Hematopoietic multipotent progenitor cell treated with erythropoietin and hydrocortisone succinate and interleukin-3 and kit ligand, for 17 days (in vitro differentiated cells): ENCODE measurements around the gene NKX1-1.
"Not testable (repeated sequence)": the region's sequence is repeated elsewhere in the genome, so short reads cannot be mapped to it uniquely, and the experiment has no call there.

Experiments
- DNase-seq: peaks from one replicate; pipeline ENCODE4 v3.0.0-alpha.2; 2015; ENCODE audit warnings: low spot score

The NKX1-1 gene

DNA sequence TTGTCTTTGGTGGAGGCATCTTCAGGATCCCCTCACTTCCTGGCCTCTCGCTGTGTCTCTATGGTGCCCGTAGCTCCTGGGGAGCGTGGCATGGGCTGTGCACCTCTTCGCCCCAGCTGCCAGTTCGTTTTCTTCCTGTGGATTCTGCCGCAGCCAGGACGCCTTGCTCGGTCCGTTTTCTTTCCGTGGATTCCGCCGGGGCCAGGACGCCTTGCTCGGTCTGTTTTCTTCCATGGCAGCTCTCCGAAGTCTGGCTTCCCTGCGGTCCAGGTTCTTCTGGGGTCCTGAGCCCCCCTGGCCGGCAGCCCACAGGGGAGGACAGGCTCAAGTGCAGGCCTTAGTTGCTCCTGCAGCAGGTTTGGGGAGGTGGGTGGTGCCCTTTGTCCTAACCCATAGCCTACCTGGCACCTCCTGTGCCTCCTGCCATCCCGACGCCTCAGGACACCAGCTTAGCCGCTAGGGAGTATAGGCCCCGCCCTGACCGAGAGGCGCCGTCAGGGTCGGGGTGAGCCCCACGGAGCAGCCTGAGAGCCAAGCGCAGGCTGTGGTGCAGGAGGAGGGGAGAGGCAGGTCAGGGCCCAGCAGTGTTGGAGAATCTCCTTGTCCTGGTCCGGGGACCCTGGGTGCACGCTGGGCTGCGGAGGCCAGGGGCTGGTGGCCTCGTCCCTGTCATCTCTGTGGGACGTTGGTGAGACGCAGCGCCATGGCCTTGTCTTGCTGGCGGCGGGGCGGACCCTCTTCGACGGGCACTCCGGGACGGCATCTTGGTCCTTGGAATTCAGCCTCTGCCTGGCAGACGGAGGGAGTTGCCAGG, 32.1 kb downstream of the NKX1-1 start:
- DNase-seq: no peak

DNA sequence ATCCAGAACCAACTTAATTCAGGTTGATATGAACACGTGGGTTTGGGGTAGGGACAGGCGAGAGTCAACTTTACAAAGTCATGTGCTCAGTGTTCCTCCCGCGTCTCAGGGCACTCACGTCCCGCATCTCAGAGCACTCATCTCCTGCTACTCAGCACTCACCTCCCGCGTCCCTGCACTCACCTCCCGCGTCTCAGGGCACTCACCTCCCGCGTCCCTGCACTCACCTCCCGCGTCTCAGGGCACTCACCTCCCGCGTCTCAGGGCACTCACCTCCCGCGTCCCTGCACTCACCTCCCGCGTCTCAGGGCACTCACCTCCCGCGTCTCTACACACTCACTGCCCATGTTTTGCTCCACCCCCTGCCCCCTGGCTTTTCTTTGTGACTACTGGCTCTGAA, 33.7 kb downstream of the NKX1-1 start:
- DNase-seq: not testable (repeated sequence)

DNA sequence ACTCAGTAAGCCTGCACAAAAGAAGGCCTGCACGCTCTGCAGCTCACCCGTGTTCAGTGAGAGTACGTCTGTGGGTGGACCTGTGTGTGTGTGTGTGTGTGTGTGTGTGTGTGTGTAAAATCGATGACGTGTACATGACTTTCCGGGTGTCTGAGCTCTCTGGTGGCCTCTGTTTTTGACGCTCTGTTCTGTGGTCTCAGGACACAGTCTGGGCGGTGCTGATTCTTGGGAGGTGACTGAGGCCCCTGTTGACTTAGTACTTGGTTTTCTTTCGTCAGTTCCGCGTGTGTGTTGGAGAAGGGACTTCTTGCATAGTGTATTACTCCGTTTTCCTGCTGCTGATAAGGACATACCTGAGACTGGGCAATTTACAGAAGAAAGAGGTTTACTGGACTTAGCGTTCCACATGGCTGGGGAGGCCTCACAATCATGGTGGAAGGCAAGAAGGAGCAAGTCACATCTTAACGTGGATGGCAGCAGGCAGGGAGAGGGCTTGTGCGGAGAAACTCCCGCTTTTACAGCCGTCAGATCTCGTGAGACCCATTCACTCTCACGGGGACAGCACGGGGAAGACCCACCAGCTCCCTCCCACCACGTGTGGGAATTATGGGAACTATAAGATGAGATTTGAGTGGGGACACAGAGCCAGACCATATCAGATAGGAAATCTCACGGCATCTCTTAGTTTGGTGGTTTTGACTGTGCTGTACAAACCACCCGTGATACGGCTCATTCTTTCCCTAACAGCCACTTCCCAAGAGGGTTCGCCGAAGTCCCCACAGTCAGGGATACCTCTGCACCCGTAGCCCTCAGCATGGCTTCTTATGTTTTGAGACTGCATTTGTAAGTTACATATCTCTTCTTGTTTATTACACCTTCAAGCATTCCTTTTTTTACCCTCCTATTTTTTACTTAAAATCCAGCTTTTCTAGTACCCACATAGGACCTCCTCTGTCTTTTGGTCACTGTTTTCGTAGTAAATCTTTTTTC, 34.8 kb downstream of the NKX1-1 start:
- DNase-seq: no peak

DNA sequence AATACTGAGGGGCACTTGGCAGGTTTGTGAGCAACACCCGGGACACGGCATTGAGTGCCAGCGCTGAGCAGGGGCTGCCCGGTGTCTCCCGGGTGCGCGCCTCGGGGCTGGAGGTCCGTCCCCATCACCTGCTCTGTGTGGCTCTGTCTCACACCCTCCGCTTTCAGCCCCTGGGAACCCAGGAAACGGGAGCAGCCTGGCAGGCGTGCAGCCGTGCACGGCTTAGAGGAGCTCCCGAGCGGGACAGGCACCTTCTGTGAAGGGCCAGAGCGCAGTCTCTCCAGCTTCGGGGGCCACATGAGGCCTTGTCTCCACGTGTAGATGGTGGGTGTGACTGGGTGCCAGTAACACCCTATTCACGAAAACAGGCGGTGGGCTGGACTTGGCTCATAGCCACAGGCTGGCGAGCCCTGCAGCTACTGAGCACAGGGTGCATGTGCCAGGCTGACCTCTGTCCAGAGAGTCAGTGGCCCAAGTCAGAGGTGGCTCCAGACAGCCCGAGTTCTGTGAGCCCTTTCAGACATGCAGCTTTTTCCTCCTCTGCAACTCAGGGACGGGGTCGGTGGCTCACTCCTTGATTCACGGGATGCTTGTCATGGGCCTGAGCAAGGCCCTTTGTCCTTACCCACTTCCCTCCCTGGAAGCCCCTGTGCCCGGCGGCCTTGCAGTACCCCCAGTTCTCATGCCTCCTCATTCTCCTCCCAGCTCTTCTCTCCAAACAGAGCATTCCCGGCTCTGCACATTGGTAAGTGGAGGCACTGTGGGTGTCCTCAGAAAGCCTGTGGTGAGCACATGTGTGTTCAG, 35.7 kb downstream of the NKX1-1 start:
- DNase-seq: no peak

DNA sequence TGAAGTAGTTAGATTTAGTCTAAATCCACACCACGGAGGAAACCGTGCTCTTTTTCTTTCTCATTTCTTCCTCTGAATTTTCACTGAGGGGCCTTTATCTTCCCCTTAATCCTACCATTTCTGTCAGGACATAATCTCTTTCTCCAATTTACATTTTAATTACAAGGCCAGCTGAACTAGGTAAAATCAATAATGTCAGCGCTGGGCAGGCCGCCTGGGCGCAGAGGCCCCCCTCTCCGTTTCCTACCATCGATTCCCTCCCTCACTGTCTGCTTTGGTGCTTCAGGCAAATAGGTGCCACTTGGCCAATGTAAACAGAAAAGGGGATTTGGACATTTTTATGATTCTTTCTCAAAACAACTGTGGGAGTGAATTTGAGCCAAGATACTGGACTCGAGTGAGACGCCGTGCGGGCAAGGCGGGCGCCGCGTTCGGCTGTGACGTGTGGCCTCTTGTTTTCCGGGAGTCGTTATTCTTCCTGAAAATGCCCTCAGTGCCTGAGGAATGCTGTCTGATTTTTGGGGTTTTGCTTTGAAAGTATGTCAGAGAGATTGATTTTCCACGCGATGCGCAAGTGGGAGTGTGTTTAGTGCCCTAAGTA, 36.7 kb downstream of the NKX1-1 start:
- no peak for DNase-seq

DNA sequence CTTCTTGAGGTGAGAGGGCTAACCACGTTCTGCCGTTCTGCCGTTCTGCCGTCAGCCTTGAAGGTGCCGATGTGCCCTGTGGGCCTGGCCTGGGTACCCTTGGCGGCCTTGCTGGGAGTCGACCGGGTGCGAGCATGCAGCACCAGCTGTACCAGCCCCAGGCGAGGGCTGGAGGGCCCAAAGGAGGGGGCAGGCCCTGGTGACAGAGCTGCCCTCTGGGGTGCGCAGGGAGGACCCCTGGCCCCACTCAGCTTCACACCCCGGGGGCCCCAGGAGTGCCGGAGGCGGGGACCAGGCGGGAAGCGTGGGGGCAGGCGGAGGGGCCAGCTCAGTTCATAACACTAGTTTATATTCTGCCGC, 37.2 kb downstream of the NKX1-1 start:
- no peak for DNase-seq

DNA sequence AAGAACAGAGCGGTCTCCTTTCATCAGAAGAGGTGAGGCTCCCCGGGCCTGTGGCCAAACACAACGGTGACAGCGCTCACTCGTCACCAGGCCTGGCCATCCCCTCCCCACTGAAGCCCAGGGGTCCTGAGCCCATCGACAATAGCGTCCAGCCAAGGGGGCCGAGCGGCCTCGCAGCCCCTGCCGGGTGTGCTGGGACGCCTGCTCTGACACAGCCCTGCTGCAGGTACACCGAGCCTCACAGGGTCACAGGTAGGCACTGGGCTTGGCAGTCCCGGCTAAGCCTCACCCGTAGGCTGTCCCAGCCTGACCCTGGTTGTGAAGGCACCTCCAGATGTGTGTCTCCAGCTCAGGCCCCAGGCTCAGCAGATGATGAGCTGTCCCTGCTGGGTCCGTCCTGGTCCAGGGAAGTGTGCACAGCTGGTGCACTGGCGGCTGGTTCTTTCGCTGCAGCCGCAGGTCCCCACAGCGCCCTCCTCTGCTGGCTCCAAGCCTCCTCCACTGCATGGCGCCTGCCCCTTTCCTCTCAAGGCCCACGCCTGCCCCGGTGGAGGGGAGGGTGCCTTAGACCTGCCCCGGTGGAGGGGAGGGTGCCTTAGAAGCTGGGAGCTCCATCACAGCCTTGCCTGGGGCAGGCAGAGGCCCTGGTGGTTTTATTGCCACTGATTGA, 37.7 kb downstream of the NKX1-1 start:
- DNase-seq: no peak

DNA sequence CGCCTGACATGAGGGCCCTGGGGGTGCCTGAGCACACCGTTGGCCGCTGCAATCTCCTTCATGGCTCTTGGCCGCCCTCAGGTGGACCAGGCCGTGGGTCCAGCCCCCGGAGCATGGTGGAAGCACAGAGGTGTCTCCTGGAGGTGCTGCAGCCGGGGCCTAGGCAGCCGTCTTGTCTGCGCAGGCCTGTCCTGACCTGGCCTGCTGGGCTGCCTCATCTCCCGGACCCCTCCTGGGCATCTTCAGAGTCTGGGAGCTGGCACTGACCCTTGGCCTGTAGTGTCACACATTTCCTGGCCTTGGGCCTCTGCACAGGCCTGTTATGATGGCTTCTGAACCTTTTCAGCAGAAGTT, 38.3 kb downstream of the NKX1-1 start:
- DNase-seq: no peak

DNA sequence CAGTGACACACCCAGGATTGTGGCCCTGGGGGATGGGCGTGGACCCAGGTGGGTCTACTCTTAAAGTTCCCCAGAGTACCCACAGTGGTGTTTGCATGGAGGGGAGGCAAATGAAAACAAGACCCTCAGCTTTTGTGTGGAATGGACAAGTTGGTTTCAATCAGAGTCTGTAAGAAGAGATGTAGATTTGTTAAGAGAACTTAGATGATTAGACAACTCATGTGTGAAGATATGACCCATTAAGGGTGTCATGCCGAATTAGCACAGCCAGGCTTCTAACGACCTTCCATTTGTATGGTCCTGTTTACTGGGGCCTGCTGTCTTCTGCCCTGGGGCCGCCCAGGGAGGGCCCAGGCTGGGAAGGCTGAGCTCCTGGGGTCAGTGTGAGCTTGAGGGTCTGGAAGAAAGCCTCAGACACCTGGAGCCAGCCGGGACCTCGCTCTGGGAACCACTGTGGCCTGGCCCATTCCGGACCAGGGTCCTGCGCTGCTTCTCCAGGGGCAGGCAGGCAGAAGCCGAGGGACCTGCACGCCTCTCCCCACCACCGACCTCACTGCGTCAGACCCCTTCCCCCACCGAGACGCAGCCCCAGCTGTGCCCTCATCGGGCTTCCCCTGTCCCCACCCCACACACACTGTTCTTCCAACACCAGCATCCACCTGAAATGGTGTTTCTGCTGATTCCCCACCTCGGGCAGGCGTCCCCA, 38.9 kb downstream of the NKX1-1 start:
- no peak for DNase-seq

DNA sequence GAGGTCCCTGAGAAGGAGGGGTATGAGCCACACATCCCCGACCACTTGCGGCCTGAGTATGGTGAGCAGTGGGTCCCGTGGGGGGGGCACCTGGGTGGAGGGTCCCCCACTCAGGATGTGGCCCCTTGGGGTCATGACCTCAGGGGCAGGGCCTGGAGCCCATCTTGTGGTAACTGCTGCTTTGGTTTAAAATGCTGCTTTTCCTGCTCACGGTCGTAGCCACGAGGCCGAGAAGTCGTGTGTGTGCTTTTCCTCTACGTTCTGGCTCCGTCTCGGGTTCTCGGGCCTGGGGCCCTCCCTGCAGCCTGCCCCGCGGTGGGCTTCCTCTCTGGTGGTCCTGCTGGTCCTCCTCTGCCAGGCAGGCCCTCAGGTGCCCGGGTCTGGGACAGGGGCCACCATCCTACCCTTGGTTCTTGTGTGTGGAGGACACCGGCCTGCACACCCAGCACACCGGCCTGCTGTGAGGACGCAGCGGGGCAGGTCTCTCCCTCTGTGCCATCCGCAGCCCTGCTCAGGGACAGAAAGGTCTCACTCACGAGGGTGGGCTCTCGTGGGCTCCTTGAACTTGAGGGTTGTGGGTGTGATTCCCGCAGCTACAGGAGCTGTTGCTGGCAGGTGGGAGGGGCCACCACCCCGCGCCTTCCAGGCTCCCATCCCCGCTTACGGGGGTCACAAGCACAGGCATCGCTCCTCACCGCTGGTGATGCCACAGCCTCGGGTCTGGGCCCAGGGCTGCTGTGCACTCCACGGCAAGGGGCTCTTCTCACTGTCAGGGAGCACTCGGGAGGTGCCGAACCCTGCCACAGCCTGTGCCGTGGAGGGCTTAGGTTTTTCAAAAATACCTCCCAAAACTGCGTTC, 39.6 kb downstream of the NKX1-1 start:
- DNase-seq: no peak

DNA sequence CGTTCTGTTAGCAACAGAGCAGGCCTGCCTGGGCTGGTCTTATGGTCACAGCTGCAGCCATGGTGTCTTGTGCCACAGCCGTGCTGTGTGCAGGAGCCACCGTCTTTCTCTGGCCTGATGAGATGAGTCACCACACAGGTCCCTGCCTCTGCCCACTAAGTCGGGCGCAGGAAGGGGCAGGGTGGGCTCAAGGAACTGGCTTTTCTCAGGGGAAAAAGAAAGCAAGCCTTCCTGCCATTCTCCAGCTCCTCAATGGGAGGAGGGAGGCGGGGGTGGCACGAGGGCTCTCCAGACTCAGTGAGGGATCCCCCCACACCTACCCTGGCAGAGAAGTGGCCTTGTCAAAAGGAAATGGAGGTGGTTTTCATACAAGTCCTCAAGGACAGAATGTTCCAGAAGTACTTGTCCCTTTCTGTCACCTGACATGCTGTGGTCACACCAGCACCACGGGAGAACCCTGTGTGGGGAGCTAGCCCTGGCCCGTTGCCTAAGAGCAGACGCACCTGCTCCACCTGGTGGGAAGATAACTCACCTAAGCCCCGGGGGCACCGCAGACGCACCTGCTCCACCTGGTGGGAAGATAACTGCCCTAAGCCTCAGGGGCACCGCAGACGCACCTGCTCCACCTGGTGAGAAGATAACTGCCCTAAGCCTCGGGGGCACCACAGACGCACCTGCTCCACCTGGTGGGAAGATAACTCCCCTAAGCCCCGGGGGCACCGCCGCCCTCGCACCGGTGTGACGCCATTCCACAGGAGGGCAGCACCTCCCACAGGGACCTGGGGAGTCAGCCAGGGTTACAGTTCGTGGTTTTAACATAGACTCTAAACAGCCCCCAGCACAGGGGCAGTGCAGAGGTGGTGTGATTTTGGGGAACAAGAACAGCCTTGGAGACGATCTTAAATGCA, 40.7 kb downstream of the NKX1-1 start:
- no peak for DNase-seq

DNA sequence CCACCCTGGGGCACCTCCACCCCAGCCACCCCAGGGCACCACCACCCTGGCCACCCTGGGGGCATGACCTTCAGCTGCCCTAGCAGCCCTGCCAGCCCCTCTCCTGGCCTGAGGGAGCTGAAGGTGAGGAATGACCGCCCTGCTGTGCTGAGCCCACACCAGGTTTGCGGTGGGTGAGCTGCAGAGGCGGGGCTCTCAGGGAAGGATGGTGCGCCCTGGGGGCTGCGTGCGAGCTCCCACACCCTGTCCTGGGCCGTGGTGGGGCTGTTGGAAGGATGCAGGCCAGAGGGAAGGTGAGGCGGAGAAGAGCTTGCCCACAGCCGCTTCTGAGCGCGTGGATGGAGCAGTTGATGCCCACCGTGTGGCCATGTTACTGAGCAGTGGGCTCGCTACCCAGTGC, 41.5 kb downstream of the NKX1-1 start:
- DNase-seq: no peak

DNA sequence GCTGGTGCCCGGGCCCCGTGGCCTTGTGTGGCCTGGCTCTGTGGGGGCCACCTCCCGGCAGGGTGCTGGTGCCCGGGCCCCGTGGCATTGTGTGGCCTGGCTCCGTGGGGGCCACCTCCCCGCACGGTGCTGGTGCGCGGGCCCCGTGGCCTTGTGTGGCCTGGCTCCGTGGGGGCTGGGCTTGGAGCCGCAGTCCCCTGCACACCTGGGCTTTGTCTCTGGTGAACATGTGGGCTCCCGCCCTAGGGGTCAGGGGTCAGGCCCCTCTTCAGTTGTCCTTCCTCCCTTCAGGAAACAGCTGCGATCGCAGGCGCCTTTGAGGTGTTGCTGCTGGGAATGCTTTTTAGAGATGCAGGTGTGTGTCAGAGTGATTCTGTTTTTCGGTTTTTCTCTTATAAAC, 42.0 kb downstream of the NKX1-1 start:
- DNase-seq: no peak

DNA sequence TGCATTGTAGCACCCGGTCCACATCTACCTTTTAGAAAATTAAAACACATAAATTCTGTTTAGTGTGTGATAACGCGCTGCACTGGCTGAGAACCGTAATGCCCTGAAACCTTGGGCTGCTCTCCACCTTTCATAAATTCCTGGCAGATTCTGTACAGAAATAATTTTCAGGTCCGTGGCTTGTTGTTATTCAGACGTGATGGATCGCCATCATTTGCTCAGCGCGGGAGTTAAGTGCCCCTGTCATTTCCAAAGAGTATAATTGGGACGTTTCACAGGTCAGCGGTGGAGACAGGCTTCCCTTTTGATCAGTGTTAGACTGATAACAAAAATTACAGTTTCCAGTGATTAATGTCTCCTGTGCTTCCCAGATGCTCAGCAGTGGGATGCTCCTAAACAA, 42.7 kb downstream of the NKX1-1 start:
- DNase-seq: no peak

DNA sequence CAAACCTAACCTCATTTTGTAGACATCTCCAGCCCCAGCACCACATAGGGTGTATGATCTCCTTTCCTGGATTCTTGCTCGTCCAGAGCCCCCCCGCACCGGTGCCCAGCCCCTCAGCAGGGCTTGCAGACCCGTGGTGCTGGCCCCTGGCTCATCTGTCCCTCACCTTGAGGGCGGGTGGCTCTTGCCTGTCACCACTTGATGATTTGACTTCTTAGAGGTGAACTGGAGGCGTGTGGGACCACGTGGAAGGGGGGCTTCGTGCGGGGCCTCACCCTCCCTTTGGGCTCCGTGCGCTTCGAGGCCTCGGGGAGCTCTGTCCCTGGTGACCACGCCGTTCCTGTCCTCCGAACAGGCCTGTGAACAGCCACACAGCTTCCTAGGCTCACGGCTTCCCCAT, 43.7 kb downstream of the NKX1-1 start:
- no peak for DNase-seq

DNA sequence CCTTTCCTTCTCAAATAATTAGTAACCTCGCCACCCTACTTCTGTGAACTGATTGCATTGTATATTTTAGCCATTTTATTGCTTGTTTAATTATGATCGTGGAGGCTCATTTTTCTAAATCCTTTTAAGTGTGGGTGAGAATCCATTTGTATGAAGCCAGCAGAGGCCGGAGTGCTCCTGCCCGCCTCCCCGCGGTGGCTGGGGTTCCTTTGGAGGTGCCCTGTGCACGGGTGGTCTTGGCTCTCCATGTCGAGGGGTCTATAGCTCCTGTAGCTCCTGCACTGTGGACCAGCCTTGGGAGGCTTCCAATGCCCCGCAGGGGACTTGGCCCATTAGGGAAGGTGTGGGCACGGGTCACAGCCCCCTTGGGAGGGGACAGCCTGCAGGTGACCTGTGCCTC, 44.2 kb downstream of the NKX1-1 start:
- no peak for DNase-seq

DNA sequence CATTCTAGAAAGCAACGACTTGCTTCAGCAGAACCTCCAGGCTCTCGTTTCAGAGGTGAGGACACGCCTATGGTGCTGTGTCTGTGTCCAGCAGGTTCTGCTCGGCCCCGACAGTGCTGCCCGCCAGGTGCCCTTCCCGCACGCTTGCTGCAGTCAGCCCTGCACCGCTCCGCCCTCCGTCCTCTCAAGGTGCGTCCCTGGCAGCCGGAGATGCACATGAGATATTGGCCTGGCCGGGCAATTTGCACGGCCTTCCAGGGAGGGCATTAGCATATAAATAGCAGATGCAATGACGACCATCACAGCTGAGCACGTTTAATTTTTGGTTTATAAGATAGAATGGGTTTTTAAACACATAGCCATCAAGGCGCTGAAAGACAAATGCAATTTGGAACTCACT, 44.8 kb downstream of the NKX1-1 start:
- DNase-seq: no peak

DNA sequence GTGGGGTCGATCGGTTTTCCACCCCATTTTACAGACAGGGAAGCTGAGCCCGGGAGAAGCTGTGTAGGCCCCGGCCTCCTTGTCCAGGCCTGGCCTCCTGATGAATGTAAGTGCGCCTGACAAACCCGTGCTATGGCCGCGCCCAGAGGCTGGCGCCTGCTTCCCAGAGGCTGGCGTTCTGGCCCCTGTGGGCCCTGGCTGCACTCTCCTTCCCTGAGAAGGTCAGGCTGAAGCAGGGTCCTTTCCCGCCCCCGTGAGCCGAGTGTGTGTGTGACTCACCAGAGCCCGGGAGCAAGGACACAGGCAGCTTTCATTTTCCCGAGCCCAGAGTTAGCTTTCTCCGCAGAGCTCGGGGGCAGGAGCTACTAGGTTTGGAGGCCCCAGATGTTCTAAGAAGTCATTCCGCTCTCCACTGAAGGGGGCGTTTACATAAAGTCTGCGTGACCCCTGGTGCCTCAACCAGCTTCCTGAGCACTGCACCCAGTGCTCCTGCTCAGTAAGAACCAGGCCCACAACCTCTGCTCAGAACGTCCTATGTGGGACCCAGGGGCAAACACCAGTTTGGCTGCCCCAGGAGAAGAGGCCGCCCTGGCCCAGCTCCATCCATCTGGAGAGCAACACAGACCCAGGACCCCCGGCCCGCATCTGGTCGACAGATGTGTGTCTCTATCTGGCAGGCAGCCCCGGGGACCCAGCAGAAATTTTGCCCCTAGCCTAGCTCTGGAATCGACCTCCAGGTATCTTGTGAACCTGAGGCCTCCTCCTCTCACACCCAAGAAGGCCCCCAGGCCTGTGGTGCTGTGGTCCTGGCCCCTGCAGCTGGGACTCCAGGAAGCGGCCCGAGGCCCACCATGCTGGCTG, 45.6 kb downstream of the NKX1-1 start:
- DNase-seq: no peak
